OCI-LY7 (cell line): ENCODE measurements around the gene DNMT3A. TPM values are rescaled to one million over a fixed set of nuclear protein-coding genes. Genes with fewer than 3 reads are reported as not detected.

Experiments used
- BruUV-seq: library from RNA; stranded (reverse); fragments of 400-500 nt; replicated peaks from 2 replicates; lab custom pipeline; 2021; lab: Mats Ljungman, UMichigan
- CTCF ChIA-PET: fragments of 300-600 bp; sonication (Branson Sonifier 250); formaldehyde crosslinking; loops from one replicate; lab custom pipeline; 2022; ENCODE audit warnings: antibody characterized with exemption; ENCODE audit not compliant: unreplicated experiment; lab: Charles Lee
- POLR2A ChIA-PET: fragments of 300-600 bp; sonication (Branson Sonifier 250); formaldehyde crosslinking; loops from one replicate; lab custom pipeline; 2022; ENCODE audit warnings: antibody characterized with exemption; lab: Charles Lee
- DNase-seq: peaks from one replicate; pipeline ENCODE4 v3.0.0-alpha.2; 2015; ENCODE audit warnings: low spot score
- H2AFZ ChIP-seq: fragments of 200-600 bp; sonication (generic), shearing (Covaris generic); 2 replicates; pipeline ENCODE4 v1.6.1; 2014; ENCODE audit warnings: mild to moderate bottlenecking, antibody characterized with exemption, low read length, moderate library complexity
- H3K27ac ChIP-seq: fragments of 200-600 bp; sonication (generic); 2 replicates; pipeline ENCODE4 v1.5.1; 2014; ENCODE audit warnings: mixed run types, low read depth, mild to moderate bottlenecking, moderate library complexity, low read length, inconsistent platforms; ENCODE audit not compliant: poor library complexity, severe bottlenecking
- H3K36me3 ChIP-seq: fragments of 200-600 bp; sonication (generic); 2 replicates; pipeline ENCODE4 v1.6.1; 2014; ENCODE audit warnings: mild to moderate bottlenecking, antibody characterized with exemption, low read length, moderate library complexity, mixed read lengths; ENCODE audit not compliant: insufficient read depth
- H3K4me1 ChIP-seq: fragments of 200-600 bp; sonication (generic); 2 replicates; pipeline ENCODE4 v1.5.1; 2014; ENCODE audit warnings: mild to moderate bottlenecking, low read length; ENCODE audit not compliant: insufficient read depth, poor library complexity, severe bottlenecking
- H3K4me2 ChIP-seq: fragments of 200-600 bp; sonication (generic); 2 replicates; pipeline ENCODE4 v1.6.1; 2014; ENCODE audit warnings: mild to moderate bottlenecking, low read length
- H3K4me3 ChIP-seq: fragments of 200-600 bp; sonication (generic); 2 replicates; pipeline ENCODE4 v1.5.1; 2014; ENCODE audit warnings: mild to moderate bottlenecking, low read depth, low read length; ENCODE audit not compliant: poor library complexity, severe bottlenecking
- H3K79me2 ChIP-seq: fragments of 200-600 bp; sonication (generic); 2 replicates; pipeline ENCODE4 v1.6.1; 2016; ENCODE audit warnings: low read depth, mild to moderate bottlenecking, low read length, moderate library complexity, mixed read lengths; ENCODE audit not compliant: insufficient read depth
- H3K9me2 ChIP-seq: fragments of 200-600 bp; sonication (generic); 2 replicates; pipeline ENCODE4 v1.6.1; 2016; ENCODE audit warnings: mild to moderate bottlenecking, low read length, mixed read lengths; ENCODE audit not compliant: insufficient read depth
- H3K9me3 ChIP-seq: fragments of 200-600 bp; sonication (generic); 2 replicates; pipeline ENCODE4 v1.6.1; 2014; ENCODE audit warnings: mild to moderate bottlenecking, mixed run types, low read length, mixed read lengths
- H4K20me1 ChIP-seq: fragments of 200-600 bp; sonication (generic); 2 replicates; pipeline ENCODE4 v1.6.1; 2014; ENCODE audit warnings: mild to moderate bottlenecking, antibody characterized with exemption, low read length, moderate library complexity, mixed read lengths; ENCODE audit not compliant: insufficient read depth
- EZH2phosphoT487 ChIP-seq: fragments of 200-600 bp; sonication (generic); IDR thresholded peaks from 2 replicates; pipeline ENCODE4 v1.6.1; 2018; ENCODE audit warnings: low read depth, borderline replicate concordance, mild to moderate bottlenecking, mixed run types, antibody characterized with exemption, low read length, moderate library complexity, mixed read lengths
- intact Hi-C: fragments of 100-400 bp; cut with micrococcal nuclease; formaldehyde crosslinking; loops from one replicate; pipeline ENCODE4 v1.10.0; 2022; ENCODE audit not compliant: unreplicated experiment
- total RNA-seq, 2 experiments: library from RNA; depleted of rRNA in 1 of 2; stranded (reverse); fragments of >200 nt in 1 of 2; shearing (Covaris generic) in 1 of 2; gene quantifications; 2 replicates each; pipeline ENCODE4 v1.2.3, GENCODE V29; 2014 to 2022
- TF ChIP-seq, protein P1 (sequence below): fragments of 200-600 bp; sonication (generic); conservative IDR thresholded peaks from 2 replicates; pipeline ENCODE4 v1.5.1; 2014; ENCODE audit warnings: mild to moderate bottlenecking, antibody characterized with exemption, low read length, moderate library complexity, mixed read lengths

The DNMT3A gene
- total RNA-seq, 2 experiments from 2014 or later: 2.8 to 7.3 TPM

- Histone ChIP-seq H3K4me2 (no peak overlapping the region), H3K9me2 (no peaks in the 10 kb centered on the region), H4K20me1 (no peaks in the 10 kb centered on the region; the same call in 1 of the 2 replicates), H3K36me3 (no peaks in the 10 kb centered on the region), H2AFZ (no peak overlapping the region), H3K9me3 (no peaks in the 10 kb centered on the region), H3K27ac (no peak overlapping the region), H3K4me3 (no peak overlapping the region), H3K79me2 (no peaks in the 10 kb centered on the region), H3K4me1 (no peaks in the 10 kb centered on the region)
- no TSS peak for BruUV-seq
- POLR2A ChIA-PET: no interaction called here
- CTCF ChIA-PET: interaction anchor here (0.6 kb wide), 1 partner anchor 222 kb away, joined by 3 read pairs; no protein-coding TSS in a partner anchor
- intact Hi-C loops: loop anchor here (5.0 kb wide), 1 partner anchor 225 kb away; the partner anchor contains the start of gene DNAJC27
- TF ChIP-seq, protein P1, sequence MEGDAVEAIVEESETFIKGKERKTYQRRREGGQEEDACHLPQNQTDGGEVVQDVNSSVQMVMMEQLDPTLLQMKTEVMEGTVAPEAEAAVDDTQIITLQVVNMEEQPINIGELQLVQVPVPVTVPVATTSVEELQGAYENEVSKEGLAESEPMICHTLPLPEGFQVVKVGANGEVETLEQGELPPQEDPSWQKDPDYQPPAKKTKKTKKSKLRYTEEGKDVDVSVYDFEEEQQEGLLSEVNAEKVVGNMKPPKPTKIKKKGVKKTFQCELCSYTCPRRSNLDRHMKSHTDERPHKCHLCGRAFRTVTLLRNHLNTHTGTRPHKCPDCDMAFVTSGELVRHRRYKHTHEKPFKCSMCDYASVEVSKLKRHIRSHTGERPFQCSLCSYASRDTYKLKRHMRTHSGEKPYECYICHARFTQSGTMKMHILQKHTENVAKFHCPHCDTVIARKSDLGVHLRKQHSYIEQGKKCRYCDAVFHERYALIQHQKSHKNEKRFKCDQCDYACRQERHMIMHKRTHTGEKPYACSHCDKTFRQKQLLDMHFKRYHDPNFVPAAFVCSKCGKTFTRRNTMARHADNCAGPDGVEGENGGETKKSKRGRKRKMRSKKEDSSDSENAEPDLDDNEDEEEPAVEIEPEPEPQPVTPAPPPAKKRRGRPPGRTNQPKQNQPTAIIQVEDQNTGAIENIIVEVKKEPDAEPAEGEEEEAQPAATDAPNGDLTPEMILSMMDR: no peak
- TF ChIP-seq EZH2phosphoT487: no peak
- no peak for DNase-seq
These were observed 144.2 kb downstream of the DNMT3A start for GRCh38 chr2:25197336-25198208.

- CTCF ChIA-PET: no interaction called here
- Histone ChIP-seq H3K9me3 (no peaks in the 10 kb centered on the region), H3K4me2 (no peak overlapping the region), H3K4me1 (no peaks in the 10 kb centered on the region), H3K27ac (no peak overlapping the region), H3K4me3 (no peak overlapping the region), H3K79me2 (no peaks in the 10 kb centered on the region), H3K36me3 (no peaks in the 10 kb centered on the region), H4K20me1 (no peaks in the 10 kb centered on the region; the same call in 1 of the 2 replicates), H3K9me2 (no peaks in the 10 kb centered on the region), H2AFZ (no peak overlapping the region)
- DNase-seq: no peak
- intact Hi-C loops: loop anchor here (5.0 kb wide), 1 partner anchor 222 kb away; the partner anchor contains the start of gene DNAJC27
- no peak for TF ChIP-seq EZH2phosphoT487
- TF ChIP-seq, protein P1: no peak
- BruUV-seq: no TSS peak
- POLR2A ChIA-PET: no interaction called here
These were observed 147.1 kb downstream of the DNMT3A start for GRCh38 chr2:25194576-25195122.
